OCI-LY7 (cell line): ENCODE data around the gene TAF1B. TPM values are rescaled to one million over a fixed set of nuclear protein-coding genes. Genes with fewer than 3 reads are reported as not detected.

ENCODE experiments used
- BruUV-seq: library from RNA; stranded (reverse); fragments of 400-500 nt; replicated peaks from 2 replicates; lab custom pipeline; 2021; lab: Mats Ljungman, UMichigan
- CTCF ChIA-PET: fragments of 300-600 bp; sonication (Branson Sonifier 250); formaldehyde crosslinking; loops from one replicate; lab custom pipeline; 2022; ENCODE audit warnings: antibody characterized with exemption; ENCODE audit not compliant: unreplicated experiment; lab: Charles Lee
- POLR2A ChIA-PET: fragments of 300-600 bp; sonication (Branson Sonifier 250); formaldehyde crosslinking; loops from one replicate; lab custom pipeline; 2022; ENCODE audit warnings: antibody characterized with exemption; lab: Charles Lee
- DNase-seq: peaks from one replicate; pipeline ENCODE4 v3.0.0-alpha.2; 2015; ENCODE audit warnings: low spot score
- H2AFZ ChIP-seq: fragments of 200-600 bp; sonication (generic), shearing (Covaris generic); 2 replicates; pipeline ENCODE4 v1.6.1; 2014; ENCODE audit warnings: mild to moderate bottlenecking, antibody characterized with exemption, low read length, moderate library complexity
- H3K27ac ChIP-seq: fragments of 200-600 bp; sonication (generic); 2 replicates; pipeline ENCODE4 v1.5.1; 2014; ENCODE audit warnings: mixed run types, low read depth, mild to moderate bottlenecking, moderate library complexity, low read length, inconsistent platforms; ENCODE audit not compliant: poor library complexity, severe bottlenecking
- H3K36me3 ChIP-seq: fragments of 200-600 bp; sonication (generic); 2 replicates; pipeline ENCODE4 v1.6.1; 2014; ENCODE audit warnings: mild to moderate bottlenecking, antibody characterized with exemption, low read length, moderate library complexity, mixed read lengths; ENCODE audit not compliant: insufficient read depth
- H3K4me1 ChIP-seq: fragments of 200-600 bp; sonication (generic); 2 replicates; pipeline ENCODE4 v1.5.1; 2014; ENCODE audit warnings: mild to moderate bottlenecking, low read length; ENCODE audit not compliant: insufficient read depth, poor library complexity, severe bottlenecking
- H3K4me2 ChIP-seq: fragments of 200-600 bp; sonication (generic); 2 replicates; pipeline ENCODE4 v1.6.1; 2014; ENCODE audit warnings: mild to moderate bottlenecking, low read length
- H3K4me3 ChIP-seq: fragments of 200-600 bp; sonication (generic); 2 replicates; pipeline ENCODE4 v1.5.1; 2014; ENCODE audit warnings: mild to moderate bottlenecking, low read depth, low read length; ENCODE audit not compliant: poor library complexity, severe bottlenecking
- H3K79me2 ChIP-seq: fragments of 200-600 bp; sonication (generic); 2 replicates; pipeline ENCODE4 v1.6.1; 2016; ENCODE audit warnings: low read depth, mild to moderate bottlenecking, low read length, moderate library complexity, mixed read lengths; ENCODE audit not compliant: insufficient read depth
- H3K9me2 ChIP-seq: fragments of 200-600 bp; sonication (generic); 2 replicates; pipeline ENCODE4 v1.6.1; 2016; ENCODE audit warnings: mild to moderate bottlenecking, low read length, mixed read lengths; ENCODE audit not compliant: insufficient read depth
- H3K9me3 ChIP-seq: fragments of 200-600 bp; sonication (generic); 2 replicates; pipeline ENCODE4 v1.6.1; 2014; ENCODE audit warnings: mild to moderate bottlenecking, mixed run types, low read length, mixed read lengths
- H4K20me1 ChIP-seq: fragments of 200-600 bp; sonication (generic); 2 replicates; pipeline ENCODE4 v1.6.1; 2014; ENCODE audit warnings: mild to moderate bottlenecking, antibody characterized with exemption, low read length, moderate library complexity, mixed read lengths; ENCODE audit not compliant: insufficient read depth
- EZH2phosphoT487 ChIP-seq: fragments of 200-600 bp; sonication (generic); IDR thresholded peaks from 2 replicates; pipeline ENCODE4 v1.6.1; 2018; ENCODE audit warnings: low read depth, borderline replicate concordance, mild to moderate bottlenecking, mixed run types, antibody characterized with exemption, low read length, moderate library complexity, mixed read lengths
- intact Hi-C: fragments of 100-400 bp; cut with micrococcal nuclease; formaldehyde crosslinking; loops from one replicate; pipeline ENCODE4 v1.10.0; 2022; ENCODE audit not compliant: unreplicated experiment
- total RNA-seq, 2 experiments: library from RNA; depleted of rRNA in 1 of 2; stranded (reverse); fragments of >200 nt in 1 of 2; shearing (Covaris generic) in 1 of 2; gene quantifications; 2 replicates each; pipeline ENCODE4 v1.2.3, GENCODE V29; 2014 to 2022
- TF ChIP-seq, protein P1 (sequence below): fragments of 200-600 bp; sonication (generic); conservative IDR thresholded peaks from 2 replicates; pipeline ENCODE4 v1.5.1; 2014; ENCODE audit warnings: mild to moderate bottlenecking, antibody characterized with exemption, low read length, moderate library complexity, mixed read lengths

TAF1B gene
- total RNA-seq, 2 experiments from 2014 or later: 25.1 to 35.3 TPM

- TF ChIP-seq EZH2phosphoT487: no peak
- H3K27ac ChIP-seq: no peak overlapping the region
- H3K9me3 ChIP-seq: no peaks in the 10 kb centered on the region
- BruUV-seq: no TSS peak
- no peak overlapping the region for H2AFZ ChIP-seq
- intact Hi-C loops: no loop called here
- H3K4me3 ChIP-seq: no peak overlapping the region
- H3K4me1 ChIP-seq: no peaks in the 10 kb centered on the region
- no peaks in the 10 kb centered on the region for H3K79me2 ChIP-seq
- no peaks in the 10 kb centered on the region for H4K20me1 ChIP-seq
- H3K9me2 ChIP-seq: no peaks in the 10 kb centered on the region
- H3K4me2 ChIP-seq: no peak overlapping the region
- POLR2A ChIA-PET: interaction anchor here (0.7 to 1.2 kb wide), 2 partner anchors 29 to 44 kb away, joined by 4 to 6 read pairs; no protein-coding TSS in a partner anchor
- CTCF ChIA-PET: interaction anchor here (0.6 kb wide), 1 partner anchor 518 kb away, joined by 3 read pairs; no protein-coding TSS in a partner anchor
- DNase-seq: no peak
- peaks cover 69% of the 10 kb centered on the region for H3K36me3 ChIP-seq
Measured at GRCh38 chr2:9877726-9878125, 34.5 kb downstream of the TAF1B start.

GRCh38 chr2:9879455-9880194 is 36.4 kb downstream of the TAF1B start:
- CTCF ChIA-PET: no interaction called here
- Histone ChIP-seq H3K36me3 (peaks cover 69% of the 10 kb centered on the region), H2AFZ (no peak overlapping the region), H3K27ac (no peak overlapping the region), H3K9me3 (no peaks in the 10 kb centered on the region), H3K4me2 (no peak overlapping the region), H3K79me2 (no peaks in the 10 kb centered on the region), H4K20me1 (no peaks in the 10 kb centered on the region), H3K4me1 (no peaks in the 10 kb centered on the region), H3K4me3 (no peak overlapping the region), H3K9me2 (no peaks in the 10 kb centered on the region)
- intact Hi-C loops: no loop called here
- POLR2A ChIA-PET: interaction anchor here (0.9 kb wide), 1 partner anchor 11 kb away, joined by 3 read pairs; no protein-coding TSS in a partner anchor
- no peak for DNase-seq
- TF ChIP-seq EZH2phosphoT487: no peak
- TF ChIP-seq, protein P1, sequence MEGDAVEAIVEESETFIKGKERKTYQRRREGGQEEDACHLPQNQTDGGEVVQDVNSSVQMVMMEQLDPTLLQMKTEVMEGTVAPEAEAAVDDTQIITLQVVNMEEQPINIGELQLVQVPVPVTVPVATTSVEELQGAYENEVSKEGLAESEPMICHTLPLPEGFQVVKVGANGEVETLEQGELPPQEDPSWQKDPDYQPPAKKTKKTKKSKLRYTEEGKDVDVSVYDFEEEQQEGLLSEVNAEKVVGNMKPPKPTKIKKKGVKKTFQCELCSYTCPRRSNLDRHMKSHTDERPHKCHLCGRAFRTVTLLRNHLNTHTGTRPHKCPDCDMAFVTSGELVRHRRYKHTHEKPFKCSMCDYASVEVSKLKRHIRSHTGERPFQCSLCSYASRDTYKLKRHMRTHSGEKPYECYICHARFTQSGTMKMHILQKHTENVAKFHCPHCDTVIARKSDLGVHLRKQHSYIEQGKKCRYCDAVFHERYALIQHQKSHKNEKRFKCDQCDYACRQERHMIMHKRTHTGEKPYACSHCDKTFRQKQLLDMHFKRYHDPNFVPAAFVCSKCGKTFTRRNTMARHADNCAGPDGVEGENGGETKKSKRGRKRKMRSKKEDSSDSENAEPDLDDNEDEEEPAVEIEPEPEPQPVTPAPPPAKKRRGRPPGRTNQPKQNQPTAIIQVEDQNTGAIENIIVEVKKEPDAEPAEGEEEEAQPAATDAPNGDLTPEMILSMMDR: no peak
- BruUV-seq: no TSS peak

DNA sequence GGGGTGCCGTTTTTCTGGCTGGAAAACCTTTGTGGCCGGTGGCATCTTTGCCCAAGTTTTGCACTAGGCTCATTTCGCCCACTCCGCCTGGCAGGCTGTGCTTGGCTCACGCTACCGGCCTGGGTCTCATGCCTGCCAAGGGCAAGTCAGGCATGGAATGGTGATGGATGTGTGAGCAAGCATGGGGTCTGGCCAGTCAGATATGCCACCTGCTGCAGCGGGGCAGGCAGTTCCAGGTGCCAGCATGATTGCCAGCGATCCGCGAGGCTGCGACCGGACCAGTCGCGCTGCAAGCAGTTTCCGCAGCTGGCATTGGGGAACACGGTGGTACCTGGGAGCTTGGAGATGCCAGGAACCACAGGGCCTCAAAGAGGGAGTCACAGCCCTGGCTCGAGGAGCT is 40.6 kb downstream of the TAF1B start:
- H3K4me3 ChIP-seq: no peak overlapping the region
- no peaks in the 10 kb centered on the region for H3K4me1 ChIP-seq
- no peaks in the 10 kb centered on the region for H3K9me2 ChIP-seq
- intact Hi-C loops: no loop called here
- H3K36me3 ChIP-seq: peaks cover 70% of the 10 kb centered on the region
- H3K27ac ChIP-seq: no peak overlapping the region
- H3K4me2 ChIP-seq: no peak overlapping the region
- ChIA-PET POLR2A (interaction anchor here (1.0 kb wide), 1 partner anchor 7 kb away, joined by 3 read pairs; no protein-coding TSS in a partner anchor), CTCF (no interaction called here)
- DNase-seq: no peak
- TF ChIP-seq, protein P1: no peak
- TF ChIP-seq EZH2phosphoT487: no peak
- no TSS peak for BruUV-seq
- no peaks in the 10 kb centered on the region for H3K79me2 ChIP-seq
- H3K9me3 ChIP-seq: peaks cover 19% of the 10 kb centered on the region
- no peaks in the 10 kb centered on the region for H4K20me1 ChIP-seq
- no peak overlapping the region for H2AFZ ChIP-seq
